AG09309 (cell line): ENCODE measurements around the gene ZFAND2B.

ENCODE experiments used
- DNase-seq: peaks from one replicate; pipeline ENCODE4 v3.0.0-alpha.2; 2010; ENCODE audit warnings: low read depth
- H3K4me3 ChIP-seq: 2 replicates; pipeline ENCODE4 v1.5.1; 2011; ENCODE audit warnings: mild to moderate bottlenecking, low read depth, low read length, moderate library complexity; ENCODE audit not compliant: control insufficient read depth
- TF ChIP-seq, protein P1 (sequence below): IDR thresholded peaks from 2 replicates; pipeline ENCODE4 v1.5.1; 2011; ENCODE audit warnings: mild to moderate bottlenecking, low read depth, low read length, inconsistent platforms; ENCODE audit not compliant: insufficient read depth, control insufficient read depth; ENCODE audit errors: missing control alignments

Gene ZFAND2B

DNA sequence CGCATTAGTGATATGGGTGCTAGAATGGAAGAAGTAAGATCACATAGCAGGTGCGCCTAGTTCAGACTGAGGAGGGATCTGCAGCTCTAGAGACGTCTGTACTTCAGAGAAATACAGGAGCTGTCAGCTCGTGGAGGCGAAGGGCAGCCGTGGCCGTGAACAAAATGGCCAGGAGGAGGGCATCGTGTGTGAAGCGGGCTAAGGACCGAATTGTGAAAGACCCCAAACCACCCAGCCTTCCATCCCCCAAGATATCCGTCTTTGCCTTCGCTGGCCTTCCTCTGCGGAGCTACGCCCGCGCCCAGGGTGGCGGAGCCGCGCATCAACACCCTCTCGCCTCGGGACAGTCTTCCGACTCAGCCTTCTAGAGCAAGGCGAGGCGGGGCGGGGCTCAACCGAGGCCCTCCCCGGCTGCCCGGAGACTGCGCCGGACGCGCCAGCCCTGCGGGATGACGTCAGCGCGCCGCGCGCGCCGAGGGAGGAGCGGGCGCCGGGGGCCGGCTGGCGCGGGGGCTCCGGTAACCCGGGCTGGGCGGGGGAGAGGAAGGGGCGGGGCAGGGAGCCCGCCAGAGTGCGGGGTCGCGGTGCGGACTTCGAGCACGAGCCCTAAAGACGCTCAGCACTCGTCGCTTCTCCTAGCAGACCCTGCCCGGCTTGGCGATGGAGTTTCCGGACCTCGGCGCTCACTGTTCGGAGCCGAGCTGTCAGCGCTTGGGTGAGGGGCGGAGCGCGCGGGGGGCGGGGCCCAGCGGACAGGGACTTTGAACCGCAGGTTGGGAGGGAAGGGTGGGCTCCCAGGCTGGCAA is at the start of gene ZFAND2B:
ZFAND2B (plus strand) TSS at position 455 of the 806 bp plus-strand sequence; CDS start at position 661, 206 bp downstream.
- H3K4me3 ChIP-seq: peak within 1 kb of the TSS; percentile 82
- DNase-seq: no peak
- TF ChIP-seq, protein P1, sequence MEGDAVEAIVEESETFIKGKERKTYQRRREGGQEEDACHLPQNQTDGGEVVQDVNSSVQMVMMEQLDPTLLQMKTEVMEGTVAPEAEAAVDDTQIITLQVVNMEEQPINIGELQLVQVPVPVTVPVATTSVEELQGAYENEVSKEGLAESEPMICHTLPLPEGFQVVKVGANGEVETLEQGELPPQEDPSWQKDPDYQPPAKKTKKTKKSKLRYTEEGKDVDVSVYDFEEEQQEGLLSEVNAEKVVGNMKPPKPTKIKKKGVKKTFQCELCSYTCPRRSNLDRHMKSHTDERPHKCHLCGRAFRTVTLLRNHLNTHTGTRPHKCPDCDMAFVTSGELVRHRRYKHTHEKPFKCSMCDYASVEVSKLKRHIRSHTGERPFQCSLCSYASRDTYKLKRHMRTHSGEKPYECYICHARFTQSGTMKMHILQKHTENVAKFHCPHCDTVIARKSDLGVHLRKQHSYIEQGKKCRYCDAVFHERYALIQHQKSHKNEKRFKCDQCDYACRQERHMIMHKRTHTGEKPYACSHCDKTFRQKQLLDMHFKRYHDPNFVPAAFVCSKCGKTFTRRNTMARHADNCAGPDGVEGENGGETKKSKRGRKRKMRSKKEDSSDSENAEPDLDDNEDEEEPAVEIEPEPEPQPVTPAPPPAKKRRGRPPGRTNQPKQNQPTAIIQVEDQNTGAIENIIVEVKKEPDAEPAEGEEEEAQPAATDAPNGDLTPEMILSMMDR: no peak

DNA sequence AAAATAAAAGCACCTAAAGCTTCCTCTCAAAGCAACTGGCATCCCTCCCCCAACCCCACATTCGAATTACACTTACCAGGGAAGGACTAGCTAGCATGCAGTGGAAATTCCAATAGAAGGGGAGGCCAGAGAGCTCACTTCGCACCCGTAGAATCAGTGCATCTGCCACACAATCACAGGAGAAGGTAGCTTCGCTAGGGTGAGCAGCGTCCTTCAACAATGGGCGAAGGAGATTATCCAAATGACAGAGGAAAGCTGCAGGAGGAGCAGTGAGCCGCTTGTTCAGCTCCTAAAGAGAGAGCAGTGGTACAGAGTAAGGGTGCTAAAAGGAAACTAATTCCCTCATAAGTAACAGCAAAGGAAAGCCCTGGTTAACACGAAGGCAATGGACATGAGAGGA is 49.2 kb upstream of the ZFAND2B start:
- TF ChIP-seq, protein P1: no peak
- no peak overlapping the region for H3K4me3 ChIP-seq
- no peak for DNase-seq

DNA sequence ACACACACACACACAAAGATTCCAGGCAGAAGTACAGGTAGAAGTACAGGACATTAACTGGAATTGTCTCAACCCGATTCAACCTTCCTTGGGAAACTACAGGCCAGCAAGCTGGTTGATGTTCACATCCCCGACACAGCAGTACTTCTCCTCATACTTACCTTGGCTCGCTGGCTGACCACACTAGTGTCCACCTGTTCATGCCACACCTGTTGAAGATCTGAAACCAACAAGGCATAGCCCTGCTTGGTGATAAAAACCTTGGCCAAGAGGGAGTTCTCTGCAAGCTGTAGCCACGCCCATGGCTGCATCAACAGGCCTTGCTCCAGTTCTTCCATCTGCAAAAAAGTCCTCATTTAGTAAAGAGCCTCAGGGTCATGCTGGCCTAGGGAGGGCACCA is 48.6 kb upstream of the ZFAND2B start:
- no peak overlapping the region for H3K4me3 ChIP-seq
- DNase-seq: no peak
- TF ChIP-seq, protein P1: no peak

- no peak overlapping the region for H3K4me3 ChIP-seq
- DNase-seq: no peak
- TF ChIP-seq, protein P1: no peak
Measured at GRCh38 chr2:219158586-219158985, 48.0 kb upstream of the ZFAND2B start.

DNA sequence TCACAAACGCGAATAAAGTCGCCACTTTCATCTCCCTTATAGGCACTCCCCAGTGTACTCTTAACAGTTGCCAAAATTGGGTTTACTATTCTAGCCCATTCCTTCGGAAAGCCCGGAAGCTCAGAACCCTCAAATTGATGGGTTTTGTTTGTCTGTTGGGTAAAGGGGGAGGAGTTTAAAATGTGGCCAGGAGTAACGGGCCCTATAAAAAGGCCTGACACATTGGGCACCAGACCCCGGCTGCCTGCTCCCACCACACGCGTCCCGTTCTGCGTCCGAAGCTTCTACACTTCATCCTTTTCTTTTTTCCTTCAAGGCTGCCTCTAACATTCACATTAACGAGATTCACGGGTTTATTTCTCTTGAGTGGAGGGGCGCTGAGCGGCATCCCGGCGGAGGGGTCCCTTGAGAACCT is 46.8 kb upstream of the ZFAND2B start:
- TF ChIP-seq, protein P1: no peak
- peak overlapping the region; percentile 66 for H3K4me3 ChIP-seq
- no peak for DNase-seq

DNA sequence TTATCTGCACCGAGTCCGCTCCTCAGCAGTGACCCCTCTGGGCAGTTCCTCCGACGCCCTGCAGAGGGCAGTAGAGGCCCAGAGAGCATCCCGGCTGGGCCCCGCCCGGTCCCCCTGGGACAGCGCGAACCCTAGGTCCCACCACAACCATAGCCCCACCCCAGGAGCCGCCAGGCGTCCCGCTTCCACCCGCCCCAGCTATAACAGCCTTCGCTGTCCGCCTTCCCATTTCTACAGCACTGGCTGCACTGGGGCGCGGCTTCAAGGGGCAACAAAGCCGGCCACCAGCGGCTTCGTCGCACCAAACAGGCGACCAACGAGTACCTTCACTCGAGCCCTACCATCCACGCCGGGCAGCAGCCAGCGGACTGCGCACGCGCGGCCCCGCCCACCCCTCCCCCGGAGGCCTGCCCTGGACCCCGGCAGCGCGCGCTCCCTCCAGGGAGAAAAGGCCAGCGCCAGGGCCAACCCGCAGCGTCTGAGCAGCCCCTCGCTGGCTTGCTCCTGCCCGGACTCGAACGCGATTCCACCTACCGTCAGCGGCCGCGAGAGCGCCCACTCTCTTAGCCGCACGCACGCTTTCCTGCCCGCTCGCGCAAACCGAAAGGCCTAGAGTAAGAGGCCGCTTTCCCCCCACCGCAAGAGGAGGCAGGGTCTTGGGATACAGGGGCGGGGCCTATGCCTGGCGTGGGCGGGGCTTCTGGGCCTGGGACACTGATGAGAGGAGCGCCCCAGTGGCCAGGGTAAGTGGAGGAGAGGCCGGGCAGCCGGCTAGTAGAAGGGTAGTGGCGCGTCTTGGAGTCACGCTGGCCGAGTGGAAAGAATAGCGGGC is 46.2 kb upstream of the ZFAND2B start, which contains the start of gene NHEJ1:
NHEJ1 (minus strand) TSS at position 630 of the 832 bp plus-strand sequence. CDS start 2,453 bp downstream, outside the sequence.
- peak; percentile 72 for DNase-seq
- TF ChIP-seq, protein P1: peak; percentile 99
- H3K4me3 ChIP-seq: peak within 1 kb of the TSS; percentile 66
